ENCODE measurements around the gene P2RX2. TPM values are rescaled to one million over a fixed set of nuclear protein-coding genes. Genes with fewer than 3 reads are reported as not detected.

Gene P2RX2
- total RNA-seq, 5 donors from 2014 or later (not counting 1 experiment from before 2014, with no cell fraction given) = not detected

GRCh38 chr12:132640936-132641335 is 22.4 kb downstream of the P2RX2 start:
- peaks cover 22 to 47% of the 10 kb centered on the region in 2 donors for H3K36me3 ChIP-seq (ENCODE audit: control insufficient read depth in 2 of 2, extremely low read depth in 1 of 2, insufficient read depth in 1 of 2, low read length in 1 of 2)
- H3K9me3 ChIP-seq = no peaks in the 10 kb centered on the region
- H3K27ac ChIP-seq (ENCODE audit: low read length) = no peak overlapping the region
- H3K27me3 ChIP-seq (replicated peaks in 1 of 2; ENCODE audit: control insufficient read depth in 2 of 2, extremely low read depth in 1 of 2, insufficient read depth in 2 of 2, low read length in 1 of 2) = no peaks in the 10 kb centered on the region
- 74% methylated on average over 8 of the region's 10 CpGs for WGBS (ENCODE audit: insufficient coverage)
- Mint-ChIP-seq H3K36me3 (peaks cover 49% of the 10 kb centered on the region), H3K9me3 (no peaks in the 10 kb centered on the region), H3K27me3 (no peaks in the 10 kb centered on the region), H3K4me3 (no peak overlapping the region), H3K27ac (no peak overlapping the region), H3K4me1 (peaks cover 0 to 4% (median 0%) of the 10 kb centered on the region in 3 donors)
- ChIA-PET CTCF (no interaction called here), POLR2A (no interaction called here)
- H3K4me1 ChIP-seq (ENCODE audit: control insufficient read depth in 1 of 2, extremely low read depth in 1 of 2, insufficient read depth in 2 of 2, low read length in 2 of 2) = no peaks in the 10 kb centered on the region
- ATAC-seq (replicated peaks in 1 of 4) (no peak), DNase-seq (no peak)
- no peak overlapping the region for H3K4me3 ChIP-seq (ENCODE audit: control insufficient read depth in 1 of 2, extremely low read depth in 1 of 2, low read length in 1 of 2)

- H3K36me3 Mint-ChIP-seq = peaks cover 51% of the 10 kb centered on the region
- H3K36me3 ChIP-seq (ENCODE audit: control insufficient read depth in 2 of 2, extremely low read depth in 1 of 2, insufficient read depth in 1 of 2, low read length in 1 of 2) = peaks cover 24 to 39% of the 10 kb centered on the region in 2 donors
These were observed 23.5 kb downstream of the P2RX2 start for GRCh38 chr12:132641811-132642650.

DNA sequence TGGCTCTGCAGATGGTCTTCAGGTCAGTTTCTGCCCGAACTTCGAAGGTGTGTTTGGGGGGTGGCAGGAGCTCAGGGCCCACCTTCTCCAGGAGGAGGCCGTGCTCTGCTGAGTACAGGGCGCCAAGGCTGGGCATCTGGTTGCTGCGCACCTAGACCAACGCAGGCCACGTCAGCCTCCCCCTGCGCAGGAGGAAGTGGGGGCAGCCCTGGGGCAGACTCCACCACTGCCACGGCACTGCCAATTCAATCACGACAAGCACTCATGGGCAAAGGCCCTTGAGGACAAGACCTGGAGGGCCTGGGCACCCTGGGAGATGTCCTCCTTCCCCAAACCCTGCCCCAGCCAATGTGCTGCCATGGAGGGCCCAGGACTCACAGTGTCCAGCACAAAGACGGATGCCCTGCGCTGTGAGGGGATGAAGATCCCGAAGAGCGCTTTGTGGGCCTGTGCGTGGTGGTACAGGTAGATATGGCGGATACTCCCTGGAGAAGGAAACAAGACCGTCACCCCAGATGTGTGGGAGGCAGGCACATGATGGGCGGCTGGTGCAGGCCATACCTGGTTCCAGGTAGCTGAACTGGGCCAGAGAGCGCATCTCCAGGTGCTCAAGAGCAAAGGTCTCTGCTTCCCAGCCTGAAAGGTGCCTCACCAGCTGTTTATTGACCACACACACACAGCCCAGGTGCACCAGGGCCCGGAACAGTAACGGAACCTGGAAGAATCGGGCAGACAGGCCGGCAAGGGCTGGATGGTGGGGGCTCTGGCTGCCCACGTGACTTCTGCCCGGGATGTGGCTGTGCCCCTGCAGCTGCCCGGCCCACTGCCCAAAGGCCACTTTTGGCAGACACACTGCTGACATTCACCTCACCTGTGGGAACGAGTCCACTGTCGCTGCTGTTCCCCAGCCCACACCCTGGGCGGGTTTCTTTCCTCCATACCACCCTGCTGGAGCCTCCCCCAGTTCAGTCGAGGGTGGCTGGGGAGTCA is 24.6 kb downstream of the P2RX2 start:
- Mint-ChIP-seq H3K36me3 (peaks cover 49% of the 10 kb centered on the region), H3K4me3 (no peak overlapping the region), H3K27ac (no peak overlapping the region), H3K27me3 (no peaks in the 10 kb centered on the region), H3K4me1 (no peaks in the 10 kb centered on the region), H3K9me3 (no peaks in the 10 kb centered on the region)
- ChIA-PET CTCF (interaction anchor here in 1 of 2 donors (0.6 kb wide), 1 partner anchor 10 kb away, joined by 3 read pairs; no protein-coding TSS in a partner anchor), POLR2A (no interaction called here)
- WGBS (ENCODE audit: insufficient coverage) = 98% methylated on average over 24 of the region's 30 CpGs
- Histone ChIP-seq H3K36me3 (ENCODE audit: control insufficient read depth in 2 of 2, extremely low read depth in 1 of 2, insufficient read depth in 1 of 2, low read length in 1 of 2) (peaks cover 24 to 34% of the 10 kb centered on the region in 2 donors), H3K9me3 (no peaks in the 10 kb centered on the region), H3K4me1 (ENCODE audit: control insufficient read depth in 1 of 2, extremely low read depth in 1 of 2, insufficient read depth in 2 of 2, low read length in 2 of 2) (no peaks in the 10 kb centered on the region), H3K27me3 (replicated peaks in 1 of 2; ENCODE audit: control insufficient read depth in 2 of 2, extremely low read depth in 1 of 2, insufficient read depth in 2 of 2, low read length in 1 of 2) (no peaks in the 10 kb centered on the region), H3K4me3 (ENCODE audit: control insufficient read depth in 1 of 2, extremely low read depth in 1 of 2, low read length in 1 of 2) (no peak overlapping the region), H3K27ac (ENCODE audit: low read length) (no peak overlapping the region)
- ATAC-seq (replicated peaks in 1 of 4) (no peak), DNase-seq (no peak)

More at GRCh38 chr12:132641811-132642650, 23.5 kb downstream of the P2RX2 start:
- Mint-ChIP-seq H3K27ac (no peak overlapping the region), H3K4me3 (no peak overlapping the region), H3K27me3 (no peaks in the 10 kb centered on the region), H3K4me1 (peaks cover 0 to 4% (median 0%) of the 10 kb centered on the region in 3 donors), H3K9me3 (no peaks in the 10 kb centered on the region)
- H3K4me1 ChIP-seq (ENCODE audit: control insufficient read depth in 1 of 2, extremely low read depth in 1 of 2, insufficient read depth in 2 of 2, low read length in 2 of 2) = no peaks in the 10 kb centered on the region
- POLR2A ChIA-PET = no interaction called here
- DNase-seq (no peak), ATAC-seq (replicated peaks in 1 of 4) (no peak)
- WGBS (ENCODE audit: insufficient coverage) = 98% methylated on average over 19 of the region's 28 CpGs
- no peaks in the 10 kb centered on the region for H3K9me3 ChIP-seq
- H3K4me3 ChIP-seq (ENCODE audit: control insufficient read depth in 1 of 2, extremely low read depth in 1 of 2, low read length in 1 of 2) = no peak overlapping the region
- CTCF ChIA-PET = no interaction called here
- H3K27me3 ChIP-seq (replicated peaks in 1 of 2; ENCODE audit: control insufficient read depth in 2 of 2, extremely low read depth in 1 of 2, insufficient read depth in 2 of 2, low read length in 1 of 2) = no peaks in the 10 kb centered on the region
- no peak overlapping the region for H3K27ac ChIP-seq (ENCODE audit: low read length)

DNA sequence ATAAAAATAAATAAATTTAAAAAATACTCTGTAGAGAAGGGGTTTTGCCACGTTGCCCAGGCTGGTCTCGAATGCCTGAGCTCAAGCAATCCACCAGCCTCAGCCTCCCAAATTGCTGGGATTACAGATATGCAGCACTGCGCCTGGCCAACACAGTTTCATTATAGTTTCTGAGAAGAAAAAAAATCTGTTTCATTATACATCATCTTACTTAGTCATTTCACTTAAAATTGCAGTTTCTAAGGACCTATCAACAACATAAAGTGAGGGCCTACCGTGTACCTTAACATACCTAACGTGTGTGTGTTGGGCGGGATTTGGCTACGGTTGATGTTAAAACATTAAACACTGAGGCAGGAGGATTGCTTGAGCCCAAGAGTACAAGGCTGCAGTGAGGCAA is 28.3 kb downstream of the P2RX2 start:
- Mint-ChIP-seq H3K9me3 (no peaks in the 10 kb centered on the region), H3K4me3 (no peak overlapping the region), H3K4me1 (no peaks in the 10 kb centered on the region), H3K27ac (no peak overlapping the region), H3K27me3 (no peaks in the 10 kb centered on the region), H3K36me3 (peaks cover 47% of the 10 kb centered on the region)
- 100% methylated on average over 3 of the region's 7 CpGs for WGBS (ENCODE audit: insufficient coverage)
- Histone ChIP-seq H3K27me3 (replicated peaks in 1 of 2; ENCODE audit: control insufficient read depth in 2 of 2, extremely low read depth in 1 of 2, insufficient read depth in 2 of 2, low read length in 1 of 2) (no peaks in the 10 kb centered on the region), H3K36me3 (ENCODE audit: control insufficient read depth in 2 of 2, extremely low read depth in 1 of 2, insufficient read depth in 1 of 2, low read length in 1 of 2) (peaks cover 24 to 45% of the 10 kb centered on the region in 2 donors), H3K9me3 (no peaks in the 10 kb centered on the region), H3K4me1 (ENCODE audit: control insufficient read depth in 1 of 2, extremely low read depth in 1 of 2, insufficient read depth in 2 of 2, low read length in 2 of 2) (no peaks in the 10 kb centered on the region), H3K27ac (ENCODE audit: low read length) (no peak overlapping the region), H3K4me3 (ENCODE audit: control insufficient read depth in 1 of 2, extremely low read depth in 1 of 2, low read length in 1 of 2) (no peak overlapping the region)
- POLR2A ChIA-PET = no interaction called here
- DNase-seq (no peak), ATAC-seq (replicated peaks in 1 of 4) (no peak)
- CTCF ChIA-PET = no interaction called here

DNA sequence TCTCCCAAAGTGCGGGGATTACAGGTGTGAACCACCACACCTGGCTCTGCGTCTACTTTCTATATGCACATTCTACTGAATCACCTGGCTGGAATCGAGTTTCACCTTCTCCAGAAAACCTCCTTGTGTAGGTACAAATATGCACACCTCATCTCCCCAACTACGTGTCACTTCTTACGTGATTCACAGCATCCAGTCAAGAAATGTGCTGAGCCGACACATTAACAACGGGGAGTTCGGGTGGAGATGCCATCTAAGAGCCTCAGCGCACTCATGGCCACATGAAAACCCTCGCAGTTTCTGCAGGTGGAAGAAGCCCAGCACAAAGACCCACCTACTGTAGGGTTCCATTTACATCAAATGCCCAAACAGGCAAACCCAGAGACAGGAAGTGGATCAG is 29.3 kb downstream of the P2RX2 start:
- Histone ChIP-seq H3K9me3 (no peaks in the 10 kb centered on the region), H3K36me3 (ENCODE audit: control insufficient read depth in 2 of 2, extremely low read depth in 1 of 2, insufficient read depth in 1 of 2, low read length in 1 of 2) (peaks cover 17 to 34% of the 10 kb centered on the region in 2 donors), H3K4me3 (ENCODE audit: control insufficient read depth in 1 of 2, extremely low read depth in 1 of 2, low read length in 1 of 2) (no peak overlapping the region), H3K27me3 (replicated peaks in 1 of 2; ENCODE audit: control insufficient read depth in 2 of 2, extremely low read depth in 1 of 2, insufficient read depth in 2 of 2, low read length in 1 of 2) (no peaks in the 10 kb centered on the region), H3K4me1 (ENCODE audit: control insufficient read depth in 1 of 2, extremely low read depth in 1 of 2, insufficient read depth in 2 of 2, low read length in 2 of 2) (no peaks in the 10 kb centered on the region), H3K27ac (ENCODE audit: low read length) (no peak overlapping the region)
- Mint-ChIP-seq H3K9me3 (no peaks in the 10 kb centered on the region), H3K27me3 (no peaks in the 10 kb centered on the region), H3K4me3 (no peak overlapping the region), H3K36me3 (peaks cover 51% of the 10 kb centered on the region), H3K4me1 (no peaks in the 10 kb centered on the region), H3K27ac (no peak overlapping the region)
- ChIA-PET POLR2A (no interaction called here), CTCF (no interaction called here)
- WGBS (ENCODE audit: insufficient coverage) = 95% methylated on average over 7 of the region's 10 CpGs
- ATAC-seq (replicated peaks in 1 of 4) (no peak), DNase-seq (no peak)

DNA sequence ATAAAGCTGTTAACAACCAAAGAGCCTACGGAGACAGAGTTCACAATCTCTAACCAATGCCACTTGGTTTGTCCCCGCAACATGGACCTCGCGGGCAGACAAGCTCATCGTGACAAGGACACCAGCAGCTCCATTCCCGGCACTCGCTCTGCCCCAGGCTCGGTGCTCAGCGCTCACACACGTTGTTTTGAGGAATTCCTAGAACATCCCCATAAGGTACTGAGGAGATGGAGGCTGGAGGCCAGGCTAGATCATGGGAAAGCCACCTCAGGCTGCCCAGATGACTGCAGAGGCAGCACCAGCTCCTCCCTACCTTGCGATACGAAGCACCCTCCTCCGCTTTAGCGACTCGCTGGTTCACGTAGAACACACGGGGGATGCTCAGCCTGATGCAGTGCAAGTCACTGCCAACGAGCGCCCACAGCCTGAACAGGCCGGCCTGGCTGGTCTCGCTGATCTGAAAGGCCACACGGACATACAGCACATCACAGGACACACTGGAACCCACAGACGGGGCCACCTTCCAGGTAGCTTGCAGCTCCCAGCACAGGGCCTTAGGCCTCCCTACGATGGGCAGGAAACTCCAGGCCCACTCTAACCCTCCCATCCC is 30.1 kb downstream of the P2RX2 start:
- Mint-ChIP-seq H3K27me3 (no peaks in the 10 kb centered on the region), H3K4me1 (no peaks in the 10 kb centered on the region), H3K27ac (no peak overlapping the region), H3K4me3 (no peak overlapping the region), H3K36me3 (peaks cover 52% of the 10 kb centered on the region), H3K9me3 (no peaks in the 10 kb centered on the region)
- WGBS (ENCODE audit: insufficient coverage) = 96% methylated on average over 24 of the region's 24 CpGs
- no peaks in the 10 kb centered on the region for H3K4me1 ChIP-seq (ENCODE audit: control insufficient read depth in 1 of 2, extremely low read depth in 1 of 2, insufficient read depth in 2 of 2, low read length in 2 of 2)
- no peak for ATAC-seq (replicated peaks in 1 of 4)
- H3K27ac ChIP-seq (ENCODE audit: low read length) = no peak overlapping the region
- DNase-seq = no peak
- CTCF ChIA-PET = no interaction called here
- no peaks in the 10 kb centered on the region for H3K27me3 ChIP-seq (replicated peaks in 1 of 2; ENCODE audit: control insufficient read depth in 2 of 2, extremely low read depth in 1 of 2, insufficient read depth in 2 of 2, low read length in 1 of 2)
- no peaks in the 10 kb centered on the region for H3K9me3 ChIP-seq
- H3K36me3 ChIP-seq (ENCODE audit: control insufficient read depth in 2 of 2, extremely low read depth in 1 of 2, insufficient read depth in 1 of 2, low read length in 1 of 2) = peaks cover 14 to 29% of the 10 kb centered on the region in 2 donors
- no peak overlapping the region for H3K4me3 ChIP-seq (ENCODE audit: control insufficient read depth in 1 of 2, extremely low read depth in 1 of 2, low read length in 1 of 2)
- POLR2A ChIA-PET = no interaction called here
